Neural crest cell (in vitro differentiated cells): ENCODE data around the gene NAV2. TPM values are rescaled to one million over a fixed set of nuclear protein-coding genes. Genes with fewer than 3 reads are reported as not detected.

ENCODE experiments used
- DNase-seq: peaks from one replicate; pipeline ENCODE4 v3.0.0; 2021; ENCODE audit warnings: low read depth, mixed read lengths, low spot score
- H3K27ac Mint-ChIP-seq: one replicate; pipeline ENCODE4 v1.8.0; 2021; ENCODE audit warnings: mild to moderate bottlenecking, mixed read lengths; ENCODE audit not compliant: unreplicated experiment
- H3K27me3 Mint-ChIP-seq: 2 replicates; pipeline ENCODE4 v1.8.0; 2021; ENCODE audit warnings: low read depth, mild to moderate bottlenecking, mixed read lengths
- H3K36me3 Mint-ChIP-seq: 2 replicates; pipeline ENCODE4 v1.8.0; 2021; ENCODE audit warnings: low read depth, mild to moderate bottlenecking, mixed read lengths
- H3K4me1 Mint-ChIP-seq: 2 replicates; pipeline ENCODE4 v1.8.0; 2021; ENCODE audit warnings: mixed read lengths
- H3K4me3 Mint-ChIP-seq: one replicate; pipeline ENCODE4 v1.8.0; 2021; ENCODE audit warnings: mild to moderate bottlenecking, mixed read lengths
- H3K9me3 Mint-ChIP-seq: 2 replicates; pipeline ENCODE4 v1.8.0; 2021; ENCODE audit warnings: mixed read lengths
- CTCF ChIP-seq: fragments of 200-600 bp; sonication (generic); conservative IDR thresholded peaks from 2 replicates; pipeline ENCODE4 v1.5.0; 2021; ENCODE audit warnings: antibody characterized with exemption, mild to moderate bottlenecking
- total RNA-seq: library from RNA; stranded (reverse); gene quantifications from 2 replicates; pipeline ENCODE4 v1.2.1, GENCODE V29; 2021

Gene NAV2
- total RNA-seq, 1 donor from 2014 or later = 14.1 TPM

DNA sequence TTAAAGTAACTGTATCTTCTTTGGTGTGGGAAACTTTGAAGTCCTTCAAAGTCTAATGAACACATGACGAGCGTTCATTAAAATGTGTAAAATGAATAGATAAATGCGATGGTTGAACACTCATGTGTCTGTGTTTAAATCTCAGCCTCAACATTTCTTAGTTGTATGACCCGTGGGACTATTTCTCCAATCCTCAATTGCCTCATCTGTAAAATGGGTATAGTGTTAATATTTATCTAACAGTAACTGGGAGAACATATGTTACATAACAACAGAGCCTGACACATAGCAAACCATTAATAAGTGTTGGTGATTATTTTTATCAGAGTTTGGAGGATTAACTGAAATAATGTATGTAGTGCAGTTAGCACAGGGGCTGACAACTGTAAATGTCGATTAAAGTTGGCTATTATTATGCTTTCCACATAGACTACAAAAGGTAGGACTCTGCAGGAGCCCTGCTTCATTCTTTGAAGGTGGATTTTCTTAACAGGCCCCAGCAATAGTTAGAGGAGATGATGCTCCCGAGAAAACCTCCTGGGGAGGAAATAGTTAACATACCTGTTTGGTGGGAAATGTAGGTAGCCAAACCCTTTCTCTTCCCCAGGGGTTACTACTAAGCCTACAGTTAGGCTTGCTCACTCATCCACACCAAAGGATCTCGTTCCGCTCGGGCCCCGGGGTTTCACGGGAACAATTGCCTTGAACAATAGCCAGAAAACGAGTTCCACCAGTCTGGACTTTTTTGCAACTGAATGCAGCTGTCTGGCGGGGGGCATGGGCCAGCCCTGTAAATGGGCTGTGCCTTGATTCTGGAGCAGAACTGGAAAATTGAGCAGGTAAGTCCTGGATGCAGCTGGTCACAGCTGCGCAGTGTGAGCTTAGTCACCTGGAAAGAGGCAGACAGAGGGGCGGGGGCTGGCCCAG lies 314.3 kb downstream of the NAV2 start:
- Mint-ChIP-seq H3K27me3 (peaks cover 22% of the 10 kb centered on the region), H3K27ac (no peak overlapping the region), H3K36me3 (no peaks in the 10 kb centered on the region), H3K4me1 (peaks cover 53% of the 10 kb centered on the region), H3K4me3 (no peak overlapping the region), H3K9me3 (no peaks in the 10 kb centered on the region)
- TF ChIP-seq CTCF = no peak
- DNase-seq = no peak

GRCh38 chr11:20027556-20028013 lies 314.9 kb downstream of the NAV2 start:
- Mint-ChIP-seq H3K27ac (no peak overlapping the region), H3K4me3 (no peak overlapping the region), H3K36me3 (no peaks in the 10 kb centered on the region), H3K27me3 (peaks cover 22% of the 10 kb centered on the region), H3K4me1 (peaks cover 46% of the 10 kb centered on the region), H3K9me3 (no peaks in the 10 kb centered on the region)
- DNase-seq = no peak
- no peak for TF ChIP-seq CTCF

DNA sequence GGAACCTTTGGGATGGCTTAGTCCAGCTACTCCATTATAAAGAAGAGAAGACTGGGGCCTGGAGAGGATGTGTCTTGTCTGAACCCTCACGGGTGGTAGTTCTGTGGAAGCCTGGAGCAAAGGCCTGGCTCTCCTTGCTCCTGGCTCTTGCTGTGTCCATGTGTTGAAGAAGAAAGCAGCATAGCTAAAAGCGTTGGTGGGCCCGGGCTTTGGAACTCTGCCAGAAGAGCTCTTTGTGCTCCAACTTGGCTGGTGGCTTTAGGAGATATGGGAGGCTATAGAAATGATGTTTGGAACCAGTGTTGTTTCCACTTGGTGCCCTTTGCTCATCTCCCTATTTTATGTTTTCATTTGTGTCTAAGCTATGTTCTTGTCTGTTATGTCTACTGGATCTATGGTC lies 316.6 kb downstream of the NAV2 start:
- Mint-ChIP-seq H3K27me3 (peaks cover 22% of the 10 kb centered on the region), H3K4me3 (no peak overlapping the region), H3K9me3 (no peaks in the 10 kb centered on the region), H3K27ac (no peak overlapping the region), H3K36me3 (no peaks in the 10 kb centered on the region), H3K4me1 (peaks cover 39% of the 10 kb centered on the region)
- no peak for TF ChIP-seq CTCF
- DNase-seq = no peak

DNA sequence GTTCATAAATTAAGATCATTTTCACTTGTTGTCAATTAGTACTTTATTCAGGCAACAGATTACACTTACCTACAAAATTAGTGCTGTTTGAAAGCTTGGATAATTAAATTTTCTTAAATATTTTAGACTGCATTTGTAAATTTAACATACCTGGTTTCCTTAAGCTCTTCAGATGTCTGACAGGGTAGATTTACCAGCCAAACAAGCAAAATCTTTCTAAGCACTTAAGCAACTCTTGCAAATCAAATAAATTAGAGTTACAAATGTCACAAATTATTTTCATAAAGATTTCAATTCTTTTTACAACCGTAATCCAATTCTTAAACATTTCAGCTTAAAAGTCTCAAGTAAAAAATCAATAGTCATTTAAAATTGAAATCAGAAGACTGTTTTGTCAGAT lies 317.8 kb downstream of the NAV2 start:
- TF ChIP-seq CTCF = no peak

DNA sequence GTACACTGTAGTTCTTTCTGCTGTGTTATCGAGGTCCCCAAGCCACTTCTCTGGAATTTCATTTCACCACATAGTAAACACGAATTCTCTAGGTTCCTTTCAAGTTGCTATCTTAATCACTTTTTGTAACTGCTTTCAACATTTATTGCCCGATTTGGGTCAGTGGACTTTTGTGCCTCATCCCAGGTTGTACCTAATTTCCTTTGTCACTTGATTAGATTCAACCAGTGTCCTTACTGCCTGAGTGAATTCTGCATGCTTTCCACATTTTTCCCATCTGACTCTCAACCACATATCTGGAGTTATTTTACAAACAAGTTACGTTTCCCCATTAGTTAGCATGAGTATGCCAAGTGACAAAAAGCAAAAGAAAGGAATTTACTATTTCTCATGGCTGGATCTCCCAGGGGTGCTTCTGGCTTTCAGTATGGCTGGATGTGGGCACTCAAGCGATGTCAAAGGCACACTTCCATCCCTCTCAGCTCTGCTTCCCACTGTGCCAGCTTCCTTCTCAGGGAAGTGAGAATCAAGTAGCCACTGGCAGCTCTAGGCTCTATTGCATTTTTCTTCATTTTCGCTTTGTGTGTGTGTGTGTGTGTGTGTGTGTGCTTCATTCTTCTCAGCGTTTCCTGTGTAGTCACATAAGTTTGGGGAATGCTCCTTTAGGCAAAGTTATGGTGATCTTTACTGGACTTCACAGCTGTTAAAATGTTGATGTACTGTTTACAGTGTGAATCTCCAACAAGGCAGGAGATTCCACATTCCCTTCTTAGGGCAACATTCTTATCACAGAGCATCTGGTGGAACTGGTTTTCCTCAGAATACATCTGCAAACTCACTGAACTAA lies 318.7 kb downstream of the NAV2 start:
- Mint-ChIP-seq H3K27me3 (peaks cover 23% of the 10 kb centered on the region), H3K9me3 (no peaks in the 10 kb centered on the region), H3K4me1 (peaks cover 34% of the 10 kb centered on the region), H3K4me3 (no peak overlapping the region), H3K27ac (no peak overlapping the region), H3K36me3 (no peaks in the 10 kb centered on the region)
- DNase-seq = no peak
- no peak for TF ChIP-seq CTCF

More for the DNA sequence above, 317.8 kb downstream of the NAV2 start:
- Mint-ChIP-seq H3K27ac (no peak overlapping the region), H3K36me3 (no peaks in the 10 kb centered on the region), H3K4me1 (peaks cover 38% of the 10 kb centered on the region), H3K9me3 (no peaks in the 10 kb centered on the region), H3K27me3 (peaks cover 26% of the 10 kb centered on the region), H3K4me3 (no peak overlapping the region)
- DNase-seq = no peak
